Suprapubic skin (tissue), 4 donors: ENCODE results near the gene POLR1C.

ENCODE experiments used
- POLR2A ChIP-seq, 2 donors: fragments of 450-650 bp; IDR thresholded peaks; one replicate each; pipeline ENCODE4 v1.6.1; 2017; ENCODE audit warnings: antibody characterized with exemption in 2 of 2, mild to moderate bottlenecking in 2 of 2, moderate library complexity in 2 of 2
- POLR2AphosphoS5 ChIP-seq, 3 donors: sonication (generic); formaldehyde crosslinking; IDR thresholded peaks; one replicate each; pipeline ENCODE4 v1.6.1; 2017; ENCODE audit warnings: antibody characterized with exemption in 3 of 3
- TF ChIP-seq, protein P1 (sequence below), 2 donors: fragments of 200-600 bp in 1 of 2; fragments of 450-650 bp in 1 of 2; sonication (generic) in 1 of 2; IDR thresholded peaks; one replicate each; pipeline ENCODE4 v1.5.1; 2016 to 2019; ENCODE audit warnings: antibody characterized with exemption in 2 of 2, mild to moderate bottlenecking in 1 of 2, moderate library complexity in 1 of 2

DNA sequence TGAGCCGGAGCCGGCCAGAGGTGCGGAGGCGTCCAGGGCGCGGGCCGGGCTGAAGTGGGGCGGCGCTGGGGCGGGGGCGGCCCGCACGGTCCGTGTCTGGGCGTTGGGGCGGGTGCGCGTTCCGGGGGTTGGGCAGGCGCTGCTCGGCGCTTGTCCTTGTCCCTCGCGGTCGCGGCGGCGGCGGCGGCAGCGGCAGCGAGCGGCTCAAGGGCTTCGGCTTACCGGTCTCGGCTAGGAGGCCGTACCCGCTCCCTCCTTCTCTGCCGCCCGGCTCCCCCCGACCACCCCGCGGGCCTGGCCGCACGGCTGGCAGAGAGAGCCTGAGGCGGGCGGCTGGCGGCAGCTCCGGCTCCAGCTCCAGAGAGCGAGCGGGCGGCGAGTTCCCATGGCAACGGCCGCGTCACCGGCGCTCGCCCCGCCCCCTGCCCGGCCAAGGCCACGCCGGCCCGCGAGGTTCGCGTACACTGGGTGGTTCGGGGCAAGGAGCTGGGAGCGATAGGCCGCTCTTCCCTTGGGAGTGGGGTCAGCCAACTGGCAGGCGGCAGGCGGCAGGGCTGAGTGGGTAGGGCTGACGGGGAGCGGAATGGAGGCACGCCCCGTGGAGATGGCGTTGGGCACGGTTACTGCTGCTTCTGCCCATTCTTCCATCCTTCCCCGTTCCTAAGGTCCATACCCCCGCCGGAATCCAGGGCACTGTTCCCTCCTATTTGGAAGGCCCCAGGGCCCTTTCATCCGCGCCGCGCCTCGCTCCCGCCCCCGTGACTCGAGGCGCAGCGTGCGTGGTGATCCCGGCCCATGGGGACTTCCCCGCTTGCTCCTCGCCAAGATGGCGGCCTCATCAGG, 6.7 kb upstream of the POLR1C start, which contains the start of gene LRRC73:
- TF ChIP-seq, protein P1, sequence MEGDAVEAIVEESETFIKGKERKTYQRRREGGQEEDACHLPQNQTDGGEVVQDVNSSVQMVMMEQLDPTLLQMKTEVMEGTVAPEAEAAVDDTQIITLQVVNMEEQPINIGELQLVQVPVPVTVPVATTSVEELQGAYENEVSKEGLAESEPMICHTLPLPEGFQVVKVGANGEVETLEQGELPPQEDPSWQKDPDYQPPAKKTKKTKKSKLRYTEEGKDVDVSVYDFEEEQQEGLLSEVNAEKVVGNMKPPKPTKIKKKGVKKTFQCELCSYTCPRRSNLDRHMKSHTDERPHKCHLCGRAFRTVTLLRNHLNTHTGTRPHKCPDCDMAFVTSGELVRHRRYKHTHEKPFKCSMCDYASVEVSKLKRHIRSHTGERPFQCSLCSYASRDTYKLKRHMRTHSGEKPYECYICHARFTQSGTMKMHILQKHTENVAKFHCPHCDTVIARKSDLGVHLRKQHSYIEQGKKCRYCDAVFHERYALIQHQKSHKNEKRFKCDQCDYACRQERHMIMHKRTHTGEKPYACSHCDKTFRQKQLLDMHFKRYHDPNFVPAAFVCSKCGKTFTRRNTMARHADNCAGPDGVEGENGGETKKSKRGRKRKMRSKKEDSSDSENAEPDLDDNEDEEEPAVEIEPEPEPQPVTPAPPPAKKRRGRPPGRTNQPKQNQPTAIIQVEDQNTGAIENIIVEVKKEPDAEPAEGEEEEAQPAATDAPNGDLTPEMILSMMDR (IDR thresholded peaks at IDR 0.05), result no peak
- TF ChIP-seq POLR2AphosphoS5 (IDR thresholded peaks at IDR 0.05), result no peak
- TF ChIP-seq POLR2A (IDR thresholded peaks at IDR 0.05), result no peak
